LNCaP clone FGC (cell line): Measurements from ENCODE around the gene ADARB2.

Experiments used
- DNase-seq: peaks from one replicate; pipeline ENCODE4 v3.0.0-alpha.2; 2011; ENCODE audit warnings: low read depth
- H3K4me3 ChIP-seq: 2 replicates; pipeline ENCODE4 v1.5.1; 2011; ENCODE audit warnings: mild to moderate bottlenecking, low read depth, low read length, control low read depth
- CTCF ChIP-seq: IDR thresholded peaks from 2 replicates; pipeline ENCODE4 v1.5.1; 2012; ENCODE audit warnings: mild to moderate bottlenecking; ENCODE audit not compliant: control insufficient read depth, insufficient read depth; ENCODE audit errors: extremely low read depth

Gene ADARB2

GRCh38 chr10:1529806-1530413 is 207.4 kb downstream of the ADARB2 start:
- DNase-seq, result no peak
- no peak overlapping the region for H3K4me3 ChIP-seq
- TF ChIP-seq CTCF, result no peak

GRCh38 chr10:1527951-1528350 is 209.4 kb downstream of the ADARB2 start:
- TF ChIP-seq CTCF, result no peak
- no peak for DNase-seq
- H3K4me3 ChIP-seq, result no peak overlapping the region

GRCh38 chr10:1526436-1527055 is 210.8 kb downstream of the ADARB2 start:
- H3K4me3 ChIP-seq, result no peak overlapping the region

GRCh38 chr10:1525354-1526162 is 211.8 kb downstream of the ADARB2 start:
- H3K4me3 ChIP-seq, result no peak overlapping the region
- no peak for TF ChIP-seq CTCF
- DNase-seq, result no peak

More at GRCh38 chr10:1526436-1527055, 210.8 kb downstream of the ADARB2 start:
- no peak for TF ChIP-seq CTCF
- DNase-seq, result no peak

- TF ChIP-seq CTCF, result no peak
- DNase-seq, result no peak
- no peak overlapping the region for H3K4me3 ChIP-seq
Measured at GRCh38 chr10:1524540-1524939, 212.8 kb downstream of the ADARB2 start.

GRCh38 chr10:1523221-1523620 is 214.1 kb downstream of the ADARB2 start:
- no peak overlapping the region for H3K4me3 ChIP-seq
- TF ChIP-seq CTCF, result no peak
- no peak for DNase-seq
